Neural cell (in vitro differentiated cells): ENCODE data around the gene LDLRAD4. TPM values are rescaled to one million over a fixed set of nuclear protein-coding genes. Genes with fewer than 3 reads are reported as not detected.

ENCODE experiments used
- H2AFZ ChIP-seq: fragments of 200-600, 300-800 bp; sonication (generic), shearing (Covaris generic); 2 replicates; pipeline ENCODE4 v1.6.0; 2014; ENCODE audit warnings: low read depth, mild to moderate bottlenecking, antibody characterized with exemption, low read length, moderate library complexity
- H3F3A ChIP-seq: fragments of 200-600 bp; shearing (Covaris generic); 2 replicates; pipeline ENCODE4 v1.6.1; 2016; ENCODE audit warnings: mild to moderate bottlenecking, moderate library complexity, mixed read lengths, antibody characterized with exemption, low read length; ENCODE audit not compliant: insufficient read depth, poor library complexity, severe bottlenecking
- H3K27ac ChIP-seq: fragments of 200-600, 300-800 bp; sonication (generic), shearing (Covaris generic); 2 replicates; pipeline ENCODE4 v1.5.1; 2014; ENCODE audit warnings: mild to moderate bottlenecking, low read length, moderate library complexity
- H3K27me3 ChIP-seq: fragments of 300-800, 200-600 bp; sonication (generic), shearing (Covaris generic); 2 replicates; pipeline ENCODE4 v1.6.0; 2014; ENCODE audit warnings: mild to moderate bottlenecking, low read depth, low read length, moderate library complexity; ENCODE audit not compliant: insufficient read depth
- H3K36me3 ChIP-seq: fragments of 300-800, 200-600 bp; sonication (generic), shearing (Covaris generic); 2 replicates; pipeline ENCODE4 v1.5.1; 2014; ENCODE audit warnings: mild to moderate bottlenecking, antibody characterized with exemption, low read length, moderate library complexity; ENCODE audit not compliant: insufficient read depth
- H3K4me2 ChIP-seq: fragments of 300-800, 200-600 bp; sonication (generic), shearing (Covaris generic); 2 replicates; pipeline ENCODE4 v1.6.0; 2014; ENCODE audit warnings: mild to moderate bottlenecking, low read length
- H3K4me3 ChIP-seq: fragments of 300-800, 200-600 bp; sonication (generic), shearing (Covaris generic); 2 replicates; pipeline ENCODE4 v1.5.1; 2014; ENCODE audit warnings: mild to moderate bottlenecking, low read length, moderate library complexity
- H3K79me2 ChIP-seq: fragments of 200-600 bp; shearing (Covaris generic); replicated peaks from 2 replicates; pipeline ENCODE4 v1.6.0; 2014; ENCODE audit warnings: mild to moderate bottlenecking, low read length, moderate library complexity; ENCODE audit not compliant: insufficient read depth
- H3K9ac ChIP-seq: fragments of 300-800, 200-600 bp; sonication (generic), shearing (Covaris generic); 2 replicates; pipeline ENCODE4 v1.6.1; 2016; ENCODE audit warnings: mild to moderate bottlenecking, low read length, mixed read lengths
- H3K9me2 ChIP-seq: fragments of 200-600 bp; shearing (Covaris generic); 2 replicates; pipeline ENCODE4 v1.6.1; 2016; ENCODE audit warnings: mild to moderate bottlenecking, low read length, mixed read lengths; ENCODE audit not compliant: insufficient read depth
- H3K9me3 ChIP-seq: fragments of 200-600, 300-800 bp; sonication (generic), shearing (Covaris generic); 2 replicates; pipeline ENCODE4 v1.6.1; 2016; ENCODE audit warnings: mild to moderate bottlenecking, mixed run types, low read length, moderate library complexity, mixed read lengths
- H4K20me1 ChIP-seq: fragments of 200-600 bp; shearing (Covaris generic); 2 replicates; pipeline ENCODE4 v1.6.1; 2016; ENCODE audit warnings: mild to moderate bottlenecking, mixed run types; ENCODE audit not compliant: insufficient read depth
- CTCF ChIP-seq: fragments of 450-650 bp; IDR thresholded peaks from 2 replicates; pipeline ENCODE4 v1.5.1; 2014; ENCODE audit warnings: antibody characterized with exemption, mild to moderate bottlenecking, moderate library complexity; ENCODE audit not compliant: poor library complexity, severe bottlenecking
- EP300 ChIP-seq: fragments of 450-650 bp; conservative IDR thresholded peaks from 2 replicates; pipeline ENCODE4 v1.6.1; 2014; ENCODE audit warnings: antibody characterized with exemption, mild to moderate bottlenecking, moderate library complexity; ENCODE audit not compliant: poor library complexity, severe bottlenecking
- EZH2 ChIP-seq: fragments of 200-600, 300-800 bp; shearing (Covaris generic), sonication (generic); IDR thresholded peaks from 2 replicates; pipeline ENCODE4 v1.6.1; 2014; ENCODE audit warnings: antibody characterized with exemption, low read length, borderline replicate concordance, mild to moderate bottlenecking; ENCODE audit not compliant: insufficient read depth, poor library complexity, severe bottlenecking
- MXI1 ChIP-seq: fragments of 450-650 bp; conservative IDR thresholded peaks from 2 replicates; pipeline ENCODE4 v1.6.1; 2014; ENCODE audit warnings: antibody characterized with exemption, mild to moderate bottlenecking; ENCODE audit not compliant: poor library complexity, severe bottlenecking
- POLR2AphosphoS5 ChIP-seq: IDR thresholded peaks from 2 replicates; pipeline ENCODE4 v1.6.1; 2012
- RAD21 ChIP-seq: fragments of 450-650 bp; conservative IDR thresholded peaks from 2 replicates; pipeline ENCODE4 v1.6.1; 2014; ENCODE audit warnings: antibody characterized with exemption, mild to moderate bottlenecking, moderate library complexity
- REST ChIP-seq: IDR thresholded peaks from 2 replicates; pipeline ENCODE4 v1.6.1; 2012; ENCODE audit warnings: borderline replicate concordance
- SMC3 ChIP-seq: fragments of 450-650 bp; conservative IDR thresholded peaks from 2 replicates; pipeline ENCODE4 v1.6.1; 2014; ENCODE audit warnings: antibody characterized with exemption, mild to moderate bottlenecking, moderate library complexity; ENCODE audit not compliant: poor library complexity
- TAF1 ChIP-seq: IDR thresholded peaks from 2 replicates; pipeline ENCODE4 v1.6.1; 2012; ENCODE audit warnings: low read depth
- polyA plus RNA-seq: library from polyadenylated mRNA; depleted of rRNA; stranded (reverse); fragments of >200 nt; gene quantifications from 2 replicates; pipeline ENCODE4 v1.2.3, GENCODE V29; 2014

The LDLRAD4 gene
- polyA plus RNA-seq, 1 donor from 2014 or later, result 3.7 TPM

- H3K27ac ChIP-seq, result no peak overlapping the region
- H3K4me3 ChIP-seq, result no peak overlapping the region
- no peaks in the 10 kb centered on the region for H3K79me2 ChIP-seq
- no peak overlapping the region for H3K4me2 ChIP-seq
- H2AFZ ChIP-seq, result no peak overlapping the region
- no peaks in the 10 kb centered on the region for H3K27me3 ChIP-seq
- H4K20me1 ChIP-seq, result no peaks in the 10 kb centered on the region
- H3K36me3 ChIP-seq, result no peaks in the 10 kb centered on the region
- TF ChIP-seq TAF1 (no peak), EZH2 (no peak), REST (no peak), SMC3 (no peak)
- no peaks in the 10 kb centered on the region for H3K9me2 ChIP-seq
- H3K9me3 ChIP-seq, result peaks cover 6% of the 10 kb centered on the region
- H3K9ac ChIP-seq, result no peak overlapping the region
- no peaks in the 10 kb centered on the region for H3F3A ChIP-seq
Measured at GRCh38 chr18:13501543-13501887, 283.0 kb downstream of the LDLRAD4 start.

- TF ChIP-seq SMC3 (no peak), TAF1 (no peak), REST (no peak), EZH2 (no peak), CTCF (no peak), EP300 (no peak), RAD21 (no peak), POLR2AphosphoS5 (no peak), MXI1 (no peak)
Measured at GRCh38 chr18:13501891-13502290, 283.3 kb downstream of the LDLRAD4 start.

More at GRCh38 chr18:13501891-13502290, 283.3 kb downstream of the LDLRAD4 start:
- H4K20me1 ChIP-seq, result no peaks in the 10 kb centered on the region
- no peaks in the 10 kb centered on the region for H3F3A ChIP-seq
- H3K9me2 ChIP-seq, result no peaks in the 10 kb centered on the region
- no peak overlapping the region for H3K9ac ChIP-seq
- no peaks in the 10 kb centered on the region for H3K79me2 ChIP-seq
- H3K4me2 ChIP-seq, result no peak overlapping the region
- H3K4me3 ChIP-seq, result no peak overlapping the region
- no peaks in the 10 kb centered on the region for H3K36me3 ChIP-seq
- no peak overlapping the region for H3K27ac ChIP-seq
- H2AFZ ChIP-seq, result no peak overlapping the region
- H3K9me3 ChIP-seq, result peaks cover 6% of the 10 kb centered on the region
- no peaks in the 10 kb centered on the region for H3K27me3 ChIP-seq
